Omental fat pad (tissue), 4 donors: ENCODE measurements around the gene VWA5B1. TPM values are rescaled to one million over a fixed set of nuclear protein-coding genes. Genes with fewer than 3 reads are reported as not detected.

ENCODE experiments used
- ATAC-seq: fragments of 150-250 bp; one replicate; pipeline ENCODE4 v1.9.1; 2016; ENCODE audit warnings: mild to moderate bottlenecking, moderate library complexity; ENCODE audit not compliant: low FRiP score
- DNase-seq: peaks from one replicate; pipeline ENCODE4 v3.0.0-alpha.2; 2019; ENCODE audit warnings: low spot score
- CTCF ChIP-seq, 3 donors: fragments of 450-650 bp; IDR thresholded peaks; one replicate each; pipeline ENCODE4 v1.5.1; 2016 to 2017; ENCODE audit warnings: antibody characterized with exemption in 3 of 3, mild to moderate bottlenecking in 3 of 3, moderate library complexity in 2 of 3
- total RNA-seq, 4 donors: library from RNA; depleted of rRNA; stranded (reverse); fragments of >200 nt; gene quantifications; one replicate each; pipeline ENCODE4 v1.1.0, GENCODE V29; 2016

VWA5B1 gene
- total RNA-seq, 4 donors from 2014 or later = not detected

- TF ChIP-seq CTCF (IDR thresholded peaks at IDR 0.05) = no peak
- ATAC-seq = no peak
- no peak for DNase-seq
Measured at GRCh38 chr1:20255666-20256065, 35.0 kb upstream of the VWA5B1 start.

GRCh38 chr1:20259646-20260045, 31.0 kb upstream of the VWA5B1 start:
- TF ChIP-seq CTCF (IDR thresholded peaks at IDR 0.05) = no peak
- DNase-seq (no peak), ATAC-seq (no peak)

GRCh38 chr1:20261095-20261494, 29.6 kb upstream of the VWA5B1 start:
- no peak for TF ChIP-seq CTCF (IDR thresholded peaks at IDR 0.05)
- DNase-seq = no peak
- no peak for ATAC-seq

GRCh38 chr1:20262810-20263534, 27.7 kb upstream of the VWA5B1 start:
- DNase-seq (no peak), ATAC-seq (no peak)
- no peak for TF ChIP-seq CTCF (IDR thresholded peaks at IDR 0.05)

- ATAC-seq (no peak), DNase-seq (no peak)
- no peak for TF ChIP-seq CTCF (IDR thresholded peaks at IDR 0.05)
Measured at GRCh38 chr1:20265250-20265649, 25.4 kb upstream of the VWA5B1 start.

GRCh38 chr1:20266141-20266540, 24.5 kb upstream of the VWA5B1 start:
- ATAC-seq (no peak), DNase-seq (no peak)
- TF ChIP-seq CTCF (IDR thresholded peaks at IDR 0.05) = no peak

GRCh38 chr1:20266642-20267041, 24.0 kb upstream of the VWA5B1 start:
- DNase-seq (no peak), ATAC-seq (no peak)

More at GRCh38 chr1:20266642-20267041, 24.0 kb upstream of the VWA5B1 start:
- no peak for TF ChIP-seq CTCF (IDR thresholded peaks at IDR 0.05)
